HG02938 (cell line): ENCODE measurements around the gene RGS6.

Source experiments
- ATAC-seq: cut with Tn5 transposase; IDR thresholded peaks from one replicate; pipeline ENCODE4 v1.9.1; 2021; ENCODE audit warnings: mild to moderate bottlenecking, moderate library complexity; ENCODE audit not compliant: unreplicated experiment

The RGS6 gene

GRCh38 chr14:72141084-72141483 lies 208.9 kb downstream of the RGS6 start:
- no peak for ATAC-seq

GRCh38 chr14:72142328-72142727 lies 210.1 kb downstream of the RGS6 start:
- ATAC-seq: no peak

GRCh38 chr14:72146241-72146640 lies 214.0 kb downstream of the RGS6 start:
- no peak for ATAC-seq

GRCh38 chr14:72154645-72155378 lies 222.6 kb downstream of the RGS6 start:
- no peak for ATAC-seq

GRCh38 chr14:72155379-72155993 lies 223.3 kb downstream of the RGS6 start:
- no peak for ATAC-seq

GRCh38 chr14:72164420-72165228 lies 232.4 kb downstream of the RGS6 start:
- ATAC-seq: no peak

GRCh38 chr14:72165229-72165698 lies 233.0 kb downstream of the RGS6 start:
- ATAC-seq: no peak

- no peak for ATAC-seq
Observed at GRCh38 chr14:72169521-72169920, 237.3 kb downstream of the RGS6 start.

GRCh38 chr14:72172049-72172448 lies 239.8 kb downstream of the RGS6 start:
- ATAC-seq: no peak

- no peak for ATAC-seq
Observed at GRCh38 chr14:72172597-72172996, 240.4 kb downstream of the RGS6 start.

GRCh38 chr14:72173038-72173720 lies 240.9 kb downstream of the RGS6 start:
- ATAC-seq: no peak

GRCh38 chr14:72177251-72177650 lies 245.0 kb downstream of the RGS6 start:
- no peak for ATAC-seq

GRCh38 chr14:72178517-72178916 lies 246.3 kb downstream of the RGS6 start:
- no peak for ATAC-seq

GRCh38 chr14:72182708-72183432 lies 250.6 kb downstream of the RGS6 start:
- no peak for ATAC-seq

- ATAC-seq: no peak
Observed at GRCh38 chr14:72183631-72184030, 251.4 kb downstream of the RGS6 start.

GRCh38 chr14:72186523-72186922 lies 254.3 kb downstream of the RGS6 start:
- ATAC-seq: no peak

GRCh38 chr14:72196237-72197015 lies 264.2 kb downstream of the RGS6 start:
- ATAC-seq: no peak

GRCh38 chr14:72201645-72202044 lies 269.4 kb downstream of the RGS6 start:
- ATAC-seq: no peak

GRCh38 chr14:72213424-72213823 lies 281.2 kb downstream of the RGS6 start:
- ATAC-seq: no peak

- ATAC-seq: no peak
Observed at GRCh38 chr14:72215080-72215479, 282.9 kb downstream of the RGS6 start.
